PC-3 (cell line): ENCODE data around the gene SERGEF.

Source experiments
- EZH2 ChIP-seq: fragments of 300-600 bp; sonication (generic); IDR thresholded peaks from one replicate; pipeline ENCODE4 v1.6.1; 2017; ENCODE audit warnings: antibody characterized with exemption, mild to moderate bottlenecking, low read length; ENCODE audit not compliant: unreplicated experiment
- EZH2phosphoT487 ChIP-seq: fragments of 300-600 bp; sonication (generic); IDR thresholded peaks from 2 replicates; pipeline ENCODE4 v1.6.1; 2018; ENCODE audit warnings: mild to moderate bottlenecking, antibody characterized with exemption, low read length, borderline replicate concordance
- TF ChIP-seq, protein P1 (sequence below): fragments of 300-600 bp; sonication (generic); conservative IDR thresholded peaks from 2 replicates; pipeline ENCODE4 v1.5.1; 2017; ENCODE audit warnings: antibody characterized with exemption, low read depth, mild to moderate bottlenecking, low read length

DNA sequence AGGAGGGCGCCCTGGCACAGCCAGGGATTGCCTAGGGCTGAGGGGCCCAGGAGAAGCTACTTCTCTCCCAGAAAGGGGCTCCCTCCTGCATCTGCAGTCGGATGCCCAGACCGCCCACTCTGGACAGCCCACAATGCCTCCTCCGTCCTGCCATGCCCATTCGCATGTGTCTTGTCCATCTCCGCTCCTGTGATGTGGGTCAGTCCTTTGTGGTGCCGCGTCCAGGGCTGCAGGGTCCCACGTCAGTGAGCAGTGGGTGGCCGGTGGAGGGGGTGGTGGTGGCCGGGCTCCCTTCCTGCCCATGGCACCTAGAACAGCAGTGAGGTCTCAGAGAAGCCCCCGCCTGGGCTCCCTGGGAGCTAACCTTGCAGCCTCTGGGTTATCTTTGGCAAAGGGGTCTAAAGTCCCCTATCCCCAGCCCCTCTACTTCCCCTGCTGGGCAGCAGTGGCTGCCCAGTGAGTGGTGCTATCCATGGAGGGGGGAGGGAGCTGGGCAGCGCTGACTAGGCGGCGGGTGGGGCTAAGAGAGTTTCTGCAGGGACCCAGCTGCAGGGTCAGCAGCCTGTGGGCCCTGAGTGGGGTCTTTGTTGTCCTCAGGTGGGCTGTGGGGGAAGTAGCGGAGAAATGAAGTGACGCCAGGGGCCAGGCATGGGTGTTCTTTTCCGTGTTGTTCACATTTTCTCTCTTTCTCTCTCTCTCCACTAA is 237.2 kb downstream of the SERGEF start:
- TF ChIP-seq, protein P1, sequence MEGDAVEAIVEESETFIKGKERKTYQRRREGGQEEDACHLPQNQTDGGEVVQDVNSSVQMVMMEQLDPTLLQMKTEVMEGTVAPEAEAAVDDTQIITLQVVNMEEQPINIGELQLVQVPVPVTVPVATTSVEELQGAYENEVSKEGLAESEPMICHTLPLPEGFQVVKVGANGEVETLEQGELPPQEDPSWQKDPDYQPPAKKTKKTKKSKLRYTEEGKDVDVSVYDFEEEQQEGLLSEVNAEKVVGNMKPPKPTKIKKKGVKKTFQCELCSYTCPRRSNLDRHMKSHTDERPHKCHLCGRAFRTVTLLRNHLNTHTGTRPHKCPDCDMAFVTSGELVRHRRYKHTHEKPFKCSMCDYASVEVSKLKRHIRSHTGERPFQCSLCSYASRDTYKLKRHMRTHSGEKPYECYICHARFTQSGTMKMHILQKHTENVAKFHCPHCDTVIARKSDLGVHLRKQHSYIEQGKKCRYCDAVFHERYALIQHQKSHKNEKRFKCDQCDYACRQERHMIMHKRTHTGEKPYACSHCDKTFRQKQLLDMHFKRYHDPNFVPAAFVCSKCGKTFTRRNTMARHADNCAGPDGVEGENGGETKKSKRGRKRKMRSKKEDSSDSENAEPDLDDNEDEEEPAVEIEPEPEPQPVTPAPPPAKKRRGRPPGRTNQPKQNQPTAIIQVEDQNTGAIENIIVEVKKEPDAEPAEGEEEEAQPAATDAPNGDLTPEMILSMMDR: no peak
- TF ChIP-seq EZH2 (no peak), EZH2phosphoT487 (no peak)
